B cell (primary cell): ENCODE measurements around the gene SHBG. TPM values are rescaled to one million over a fixed set of nuclear protein-coding genes. Genes with fewer than 3 reads are reported as not detected.

ENCODE experiments used
- ATAC-seq: fragments of 200-7000 bp; cut with Tn5 transposase; one replicate; pipeline ENCODE4 v1.10.0; 2021; ENCODE audit warnings: low read depth, mild to moderate bottlenecking, moderate number of reproducible peaks, moderate library complexity
- CTCF ChIA-PET: fragments of 350-600 bp; sonication (Branson Sonifier 250); formaldehyde crosslinking; loops from one replicate; lab custom pipeline; 2021; ENCODE audit warnings: antibody characterized with exemption, inconsistent platforms; lab: Charles Lee
- POLR2A ChIA-PET: fragments of 350-600 bp; sonication (Branson Sonifier 250); formaldehyde crosslinking; loops from one replicate; lab custom pipeline; 2021; ENCODE audit warnings: antibody characterized with exemption; lab: Charles Lee
- DNase-seq: peaks from one replicate; pipeline ENCODE4 v3.0.0; 2013
- H2AFZ ChIP-seq: 2 replicates; pipeline ENCODE4 v1.6.1; 2012; ENCODE audit warnings: mild to moderate bottlenecking, low read depth, low read length; ENCODE audit not compliant: insufficient read depth, poor library complexity, severe bottlenecking
- H3K27ac ChIP-seq, 2 donors: 1 replicate in 1 of 2; 2 replicates in 1 of 2; pipeline ENCODE4 v1.5.1; 2012 to 2013; ENCODE audit warnings: low read length in 2 of 2, mild to moderate bottlenecking in 2 of 2, moderate library complexity in 1 of 2
- H3K27me3 ChIP-seq, 4 experiments: fragments of 200-600 bp in 1 of 4; sonication (generic) in 1 of 4; replicated peaks in 1 of 4; 1 replicate in 2 of 4; 2 replicates in 2 of 4; pipeline versions ENCODE4 v1.6.1 to v1.7.0; 2013 to 2016; ENCODE audit warnings: low read length in 3 of 4, mild to moderate bottlenecking in 2 of 4, mixed read lengths in 1 of 4, moderate library complexity in 1 of 4; ENCODE audit not compliant: insufficient read depth in 4 of 4, control insufficient read depth in 3 of 4; ENCODE audit errors: control extremely low read depth in 1 of 4
- H3K36me3 ChIP-seq, 2 experiments: replicated peaks in 1 of 2; 1 replicate in 1 of 2; 2 replicates in 1 of 2; pipeline versions ENCODE4 v1.6.1 to v1.7.1; 2013; ENCODE audit warnings: low read length in 1 of 2; ENCODE audit not compliant: insufficient read depth in 2 of 2, control insufficient read depth in 1 of 2; ENCODE audit errors: control extremely low read depth in 1 of 2, extremely low read depth in 1 of 2
- H3K4me1 ChIP-seq, 2 donors: fragments of 200-600 bp in 1 of 2; sonication (generic) in 1 of 2; 1 replicate in 1 of 2; 2 replicates in 1 of 2; pipeline versions ENCODE4 v1.5.1 to v1.6.1; 2013 to 2017; ENCODE audit warnings: low read length in 2 of 2; ENCODE audit not compliant: control insufficient read depth in 2 of 2, insufficient read depth in 2 of 2
- H3K4me2 ChIP-seq: replicated peaks from 2 replicates; pipeline ENCODE3; 2012; ENCODE audit warnings: mild to moderate bottlenecking, low read depth, low read length; ENCODE audit not compliant: poor library complexity, severe bottlenecking
- H3K4me3 ChIP-seq, 5 experiments: fragments of 200-600 bp in 1 of 5; sonication (generic) in 1 of 5; 1 replicate in 3 of 5; 2 replicates in 2 of 5; pipeline versions ENCODE4 v1.5.1 to v1.7.0; 2011 to 2016; ENCODE audit warnings: low read length in 4 of 5, mild to moderate bottlenecking in 4 of 5, low read depth in 2 of 5, control low read depth in 1 of 5, moderate library complexity in 1 of 5; ENCODE audit not compliant: insufficient read depth in 1 of 5; ENCODE audit errors: control extremely low read depth in 1 of 5, extremely low read depth in 1 of 5
- H3K79me2 ChIP-seq: fragments of 200-600 bp; sonication (generic); one replicate; pipeline ENCODE4 v1.6.0; 2016; ENCODE audit warnings: low read length; ENCODE audit not compliant: control insufficient read depth, insufficient read depth
- H3K9ac ChIP-seq: fragments of 200-600 bp; sonication (generic); 2 replicates; pipeline ENCODE4 v1.6.1; 2017; ENCODE audit warnings: mild to moderate bottlenecking, low read length, moderate library complexity
- H3K9me3 ChIP-seq, 3 donors: one replicate each; pipeline versions ENCODE4 v1.6.1 to v1.7.1; 2013; ENCODE audit warnings: low read length in 2 of 3; ENCODE audit not compliant: control insufficient read depth in 2 of 3, insufficient read depth in 1 of 3; ENCODE audit errors: control extremely low read depth in 1 of 3
- H4K20me1 ChIP-seq: 2 replicates; pipeline ENCODE4 v1.6.0; 2012; ENCODE audit warnings: mild to moderate bottlenecking, low read length; ENCODE audit not compliant: insufficient read depth, control insufficient read depth, poor library complexity, severe bottlenecking
- H3K27ac Mint-ChIP-seq: one replicate; pipeline ENCODE4 v1.8.0; 2021; ENCODE audit warnings: mixed read lengths
- H3K27me3 Mint-ChIP-seq: one replicate; pipeline ENCODE4 v1.8.0; 2021; ENCODE audit warnings: mixed read lengths
- H3K4me1 Mint-ChIP-seq: one replicate; pipeline ENCODE4 v1.8.0; 2021; ENCODE audit warnings: mixed read lengths
- H3K4me3 Mint-ChIP-seq: one replicate; pipeline ENCODE4 v1.8.0; 2021; ENCODE audit warnings: mixed read lengths
- H3K9me3 Mint-ChIP-seq: one replicate; pipeline ENCODE4 v1.8.0; 2022; ENCODE audit warnings: mixed read lengths; ENCODE audit not compliant: insufficient read depth
- CTCF ChIP-seq: fragments of 200-600 bp; IDR thresholded peaks from one replicate; pipeline ENCODE4 v1.8.0; 2022; ENCODE audit warnings: antibody characterized with exemption, mild to moderate bottlenecking
- EZH2 ChIP-seq: IDR thresholded peaks from 2 replicates; pipeline ENCODE4 v1.6.1; 2012; ENCODE audit warnings: borderline replicate concordance, low read depth, mild to moderate bottlenecking, moderate library complexity, low read length; ENCODE audit not compliant: insufficient read depth, poor library complexity, severe bottlenecking
- WGBS: methylation state at CpG from one replicate; pipeline ENCODE4 v1.1.5; 2013; ENCODE audit warnings: missing lambda C conversion rate; ENCODE audit not compliant: insufficient coverage; 5-methylcytosine and 5-hydroxymethylcytosine counted together
- intact Hi-C: fragments of 100-400 bp; cut with micrococcal nuclease; formaldehyde crosslinking; loops from one replicate; pipeline ENCODE4 v1.10.0; 2022
- polyA plus RNA-seq: library from polyadenylated mRNA; depleted of rRNA; stranded (reverse); fragments of >200 nt; gene quantifications from 2 replicates; pipeline ENCODE4 v1.2.3, GENCODE V29; 2012
- total RNA-seq, 2 donors: library from RNA; stranded (reverse); fragments of 120-200 nt in 1 of 2; gene quantifications; 1 replicate in 1 of 2; 2 replicates in 1 of 2; pipeline versions ENCODE4 v1.2.3 to v1.2.4, GENCODE V29; 2013 to 2022

Gene SHBG
- total and polyA plus RNA-seq, 2 donors (not counting 1 experiment from before 2014, with no cell fraction given): 0.10 TPM; not detected in 1

- peaks cover 0 to 6% (median 0%) of the 10 kb centered on the region in 3 donors for H3K9me3 ChIP-seq
- peak; percentile 44 for DNase-seq
- ATAC-seq: no peak
- H3K27ac Mint-ChIP-seq: peak overlapping the region; percentile 20
- H3K9me3 Mint-ChIP-seq: no peaks in the 10 kb centered on the region
- CTCF ChIA-PET: interaction anchor here (0.7 to 1.7 kb wide), 5 partner anchors 19 to 183 kb away, joined by 3 to 9 read pairs (median 6); partner anchors contain the start of genes FXR2 and TP53
- POLR2A ChIA-PET: interaction anchor here (0.5 to 2.2 kb wide), 5 partner anchors 35 to 842 kb away, joined by 3 to 10 read pairs (median 7); partner anchors contain the start of genes TP53 and WRAP53
- no peak overlapping the region for H3K27ac ChIP-seq
- no peaks in the 10 kb centered on the region for H3K36me3 ChIP-seq
- 2% methylated on average over 41 of the region's 45 CpGs for WGBS
- peak overlapping the region in 4 of 5 experiments; percentile 26 to 74 (median 50) for H3K4me3 ChIP-seq
- H3K27me3 ChIP-seq: peaks cover 0 to 53% (median 29%) of the 10 kb centered on the region in 4 experiments
- peaks cover 20 to 24% of the 10 kb centered on the region in 2 donors for H3K4me1 ChIP-seq
- H3K79me2 ChIP-seq: no peaks in the 10 kb centered on the region
- H4K20me1 ChIP-seq: no peaks in the 10 kb centered on the region
- TF ChIP-seq CTCF (no peak), EZH2 (no peak)
- H2AFZ ChIP-seq: peak overlapping the region; percentile 77
- peak overlapping the region; percentile 67 for H3K9ac ChIP-seq
- H3K27me3 Mint-ChIP-seq: peaks cover 48% of the 10 kb centered on the region
- intact Hi-C loops: loop anchor here (2.0 kb wide), 1 partner anchor 36 kb away; the partner anchor contains the start of gene TP53
- H3K4me3 Mint-ChIP-seq: peak overlapping the region; percentile 91
- peaks cover 19% of the 10 kb centered on the region for H3K4me1 Mint-ChIP-seq
- H3K4me2 ChIP-seq: peak overlapping the region; percentile 97
These were observed 21.2 kb downstream of the SHBG start for GRCh38 chr17:7651097-7651664.
